ENCODE results near the gene PPP1R3E. TPM values are rescaled to one million over a fixed set of nuclear protein-coding genes. Genes with fewer than 3 reads are reported as not detected.

PPP1R3E gene
- total and polyA plus RNA-seq, 12 donors, result 2.3 to 20.6 (median 6.6) TPM

- H3K9me3 ChIP-seq, result no peaks in the 10 kb centered on the region
- no peak overlapping the region for H3K27ac ChIP-seq
- no peaks in the 10 kb centered on the region for H3K27me3 ChIP-seq
- no peak for DNase-seq
- H3K4me3 ChIP-seq, result no peak overlapping the region
- H3K36me3 ChIP-seq, result peaks cover 0 to 65% (median 8%) of the 10 kb centered on the region in 9 donors
- H3K4me1 ChIP-seq, result peaks cover 13 to 32% (median 28%) of the 10 kb centered on the region in 9 donors
- TF ChIP-seq, protein P1, sequence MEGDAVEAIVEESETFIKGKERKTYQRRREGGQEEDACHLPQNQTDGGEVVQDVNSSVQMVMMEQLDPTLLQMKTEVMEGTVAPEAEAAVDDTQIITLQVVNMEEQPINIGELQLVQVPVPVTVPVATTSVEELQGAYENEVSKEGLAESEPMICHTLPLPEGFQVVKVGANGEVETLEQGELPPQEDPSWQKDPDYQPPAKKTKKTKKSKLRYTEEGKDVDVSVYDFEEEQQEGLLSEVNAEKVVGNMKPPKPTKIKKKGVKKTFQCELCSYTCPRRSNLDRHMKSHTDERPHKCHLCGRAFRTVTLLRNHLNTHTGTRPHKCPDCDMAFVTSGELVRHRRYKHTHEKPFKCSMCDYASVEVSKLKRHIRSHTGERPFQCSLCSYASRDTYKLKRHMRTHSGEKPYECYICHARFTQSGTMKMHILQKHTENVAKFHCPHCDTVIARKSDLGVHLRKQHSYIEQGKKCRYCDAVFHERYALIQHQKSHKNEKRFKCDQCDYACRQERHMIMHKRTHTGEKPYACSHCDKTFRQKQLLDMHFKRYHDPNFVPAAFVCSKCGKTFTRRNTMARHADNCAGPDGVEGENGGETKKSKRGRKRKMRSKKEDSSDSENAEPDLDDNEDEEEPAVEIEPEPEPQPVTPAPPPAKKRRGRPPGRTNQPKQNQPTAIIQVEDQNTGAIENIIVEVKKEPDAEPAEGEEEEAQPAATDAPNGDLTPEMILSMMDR (IDR thresholded peaks at IDR 0.05), result no peak
- no peak for ATAC-seq
- 85 to 95% methylated on average over 1 of the region's 1 CpG for WGBS, 2 donors
- intact Hi-C loops (cut with DNase I), result no loop called here
Observed at GRCh38 chr14:23310546-23310945, 7.9 kb upstream of the PPP1R3E start.

DNA sequence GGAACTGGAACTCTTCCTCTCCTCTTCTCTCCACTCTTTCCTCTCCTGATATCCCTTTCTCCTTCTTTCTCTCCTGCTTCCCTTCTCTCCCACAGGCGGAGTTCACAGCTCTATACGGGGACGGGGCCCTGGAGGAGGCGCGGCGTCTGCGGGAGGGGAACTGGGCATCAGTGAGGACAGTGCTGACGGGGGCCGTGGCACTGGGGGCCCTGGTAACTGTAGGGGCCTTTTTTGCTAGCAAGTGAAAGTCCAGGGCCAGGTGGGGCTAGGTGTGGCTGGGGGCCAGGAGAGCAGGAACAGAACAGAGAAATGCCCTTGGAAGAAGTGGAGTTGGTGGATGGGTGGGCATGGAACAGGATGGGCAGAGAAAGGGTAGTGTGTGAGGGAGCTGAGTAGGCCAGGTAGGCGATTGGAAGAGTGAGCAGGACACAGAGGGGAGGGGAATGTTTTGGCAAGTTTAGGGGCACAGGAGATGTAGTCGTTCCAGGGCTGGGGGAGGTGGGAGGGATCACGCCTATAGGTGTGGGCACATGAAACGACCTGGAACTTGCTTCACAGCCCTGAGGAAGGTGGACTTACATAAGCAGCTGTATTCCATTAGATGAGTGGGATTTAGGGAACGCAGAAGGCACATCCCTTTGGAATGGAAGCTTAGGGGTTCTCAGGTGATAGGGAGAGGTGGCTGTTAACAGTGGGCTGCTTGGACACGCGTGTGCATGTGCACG, 6.2 kb upstream of the PPP1R3E start:
- TF ChIP-seq, protein P1 (IDR thresholded peaks at IDR 0.05), result no peak
- no peak overlapping the region for H3K4me3 ChIP-seq
- H3K36me3 ChIP-seq, result peaks cover 0 to 54% (median 8%) of the 10 kb centered on the region in 9 donors
- intact Hi-C loops (cut with DNase I), result loop anchor here in 2 of 10 donors (5.0 to 10.0 kb wide), 3 partner anchors 158 to 836 kb away; partner anchors contain the start of genes EMC9 (in 1 of the 2), NGDN (in 1 of the 2), PSME2 (in 1 of the 2) and RNF31 (in 1 of the 2)
- 86 to 87% methylated on average over 17 of the region's 17 CpGs for WGBS, 2 donors
- no peak overlapping the region for H3K27ac ChIP-seq
- DNase-seq, result no peak
- no peaks in the 10 kb centered on the region for H3K27me3 ChIP-seq
- H3K9me3 ChIP-seq, result no peaks in the 10 kb centered on the region
- H3K4me1 ChIP-seq, result peaks cover 13 to 32% (median 29%) of the 10 kb centered on the region in 9 donors
- no peak for ATAC-seq

DNA sequence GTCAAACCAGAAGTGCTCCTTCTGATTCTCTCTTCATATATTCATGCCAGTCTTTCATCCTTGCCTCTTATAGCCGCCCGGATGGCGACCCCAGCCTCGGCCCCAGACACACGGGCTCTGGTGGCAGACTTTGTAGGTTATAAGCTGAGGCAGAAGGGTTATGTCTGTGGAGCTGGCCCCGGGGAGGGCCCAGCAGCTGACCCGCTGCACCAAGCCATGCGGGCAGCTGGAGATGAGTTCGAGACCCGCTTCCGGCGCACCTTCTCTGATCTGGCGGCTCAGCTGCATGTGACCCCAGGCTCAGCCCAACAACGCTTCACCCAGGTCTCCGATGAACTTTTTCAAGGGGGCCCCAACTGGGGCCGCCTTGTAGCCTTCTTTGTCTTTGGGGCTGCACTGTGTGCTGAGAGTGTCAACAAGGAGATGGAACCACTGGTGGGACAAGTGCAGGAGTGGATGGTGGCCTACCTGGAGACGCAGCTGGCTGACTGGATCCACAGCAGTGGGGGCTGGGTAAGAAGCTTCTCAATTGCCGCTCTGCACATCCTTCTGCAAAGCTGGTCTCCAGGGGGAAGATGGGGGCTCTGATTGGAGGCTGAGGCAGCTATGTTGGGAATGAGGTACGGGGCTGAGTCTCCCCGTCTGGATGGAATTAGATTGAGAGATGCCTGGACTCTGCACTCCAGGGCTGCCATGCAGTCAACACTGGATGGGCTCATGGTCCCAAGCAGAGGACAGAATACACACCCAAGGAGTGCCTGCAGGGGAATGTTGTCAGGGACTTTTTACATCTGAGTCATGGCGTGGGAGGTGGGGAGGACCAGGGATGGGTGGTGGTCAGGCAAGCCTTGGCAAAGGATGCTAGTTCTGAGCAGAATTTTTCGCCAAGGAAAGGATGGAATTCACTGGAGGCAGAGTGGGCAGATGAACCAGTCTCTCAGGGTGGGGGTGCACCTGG, 5.3 kb upstream of the PPP1R3E start:
- DNase-seq (no peak), ATAC-seq (no peak)
- 88 to 91% methylated on average over 22 of the region's 22 CpGs for whole genome bisulfite sequencing, 2 donors
- Histone ChIP-seq H3K4me3 (peak overlapping the region in 8 of 10 donors; percentile 39 to 85 (median 72)), H3K27ac (peak overlapping the region in 6 of 10 donors; percentile 83 to 92 (median 91)), H3K27me3 (no peaks in the 10 kb centered on the region), H3K4me1 (peaks cover 13 to 35% (median 30%) of the 10 kb centered on the region in 9 donors), H3K9me3 (no peaks in the 10 kb centered on the region), H3K36me3 (peaks cover 0 to 51% (median 8%) of the 10 kb centered on the region in 9 donors)
- TF ChIP-seq, protein P1 (IDR thresholded peaks at IDR 0.05), result no peak
- intact Hi-C loops (cut with DNase I), result loop anchor here in 3 of 10 donors (2.0 to 10.0 kb wide), 4 partner anchors 13 to 837 kb away; partner anchors contain the start of genes PABPN1 (in 2 of the 3), EMC9 (in 1 of the 3), NGDN (in 1 of the 3) and PSME2 (in 1 of the 3)

DNA sequence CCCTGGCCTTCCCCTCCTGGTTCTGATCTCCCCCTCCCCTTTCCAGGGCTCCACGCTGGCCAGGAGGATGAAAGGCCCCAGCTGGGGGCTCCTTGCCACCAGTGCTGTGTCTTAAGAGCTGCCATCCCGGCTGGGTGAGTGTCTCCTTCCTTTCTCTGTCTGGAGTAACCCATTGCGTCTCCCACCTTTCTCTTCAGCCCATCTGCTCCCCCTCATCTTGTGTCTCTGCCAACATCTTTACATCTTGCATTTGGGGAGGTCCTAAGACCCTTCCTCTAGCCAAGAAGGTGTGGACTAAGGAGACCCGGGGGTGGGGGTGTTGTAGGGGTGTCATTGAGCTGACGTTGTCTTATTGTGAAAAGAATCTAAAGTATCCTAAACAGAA, 4.5 kb upstream of the PPP1R3E start:
- Histone ChIP-seq H3K4me3 (peak overlapping the region; percentile 39 to 85 (median 72)), H3K36me3 (peaks cover 0 to 47% (median 8%) of the 10 kb centered on the region in 9 donors), H3K9me3 (no peaks in the 10 kb centered on the region), H3K27ac (peak overlapping the region in 9 of 10 donors; percentile 83 to 93 (median 91)), H3K4me1 (peaks cover 13 to 41% (median 37%) of the 10 kb centered on the region in 9 donors), H3K27me3 (no peaks in the 10 kb centered on the region)
- intact Hi-C loops (cut with DNase I), result loop anchor here in 3 of 10 donors (2.0 to 10.0 kb wide), 4 partner anchors 14 to 838 kb away; partner anchors contain the start of genes PABPN1 (in 2 of the 3), EMC9 (in 1 of the 3), NGDN (in 1 of the 3) and PSME2 (in 1 of the 3)
- TF ChIP-seq, protein P1 (IDR thresholded peaks at IDR 0.05), result no peak
- ATAC-seq (no peak), DNase-seq (no peak)
- 10 to 21% methylated on average over 5 of the region's 5 CpGs for WGBS, 2 donors

All from heart right ventricle (tissue), 16 donors.